ENCODE measurements around the gene PROM1.

Gene PROM1

GRCh38 chr4:16035843-16036242, 48.0 kb downstream of the PROM1 start:
- no peak for DNase-seq (ENCODE audit: low read depth)
- no peak for TF ChIP-seq CTCF (IDR thresholded peaks at IDR 0.05; ENCODE audit: control insufficient read depth, insufficient read depth, low read depth, low read length, missing control alignments)
- H3K4me3 ChIP-seq (ENCODE audit: control insufficient read depth, low read depth, low read length): no peak overlapping the region

DNA sequence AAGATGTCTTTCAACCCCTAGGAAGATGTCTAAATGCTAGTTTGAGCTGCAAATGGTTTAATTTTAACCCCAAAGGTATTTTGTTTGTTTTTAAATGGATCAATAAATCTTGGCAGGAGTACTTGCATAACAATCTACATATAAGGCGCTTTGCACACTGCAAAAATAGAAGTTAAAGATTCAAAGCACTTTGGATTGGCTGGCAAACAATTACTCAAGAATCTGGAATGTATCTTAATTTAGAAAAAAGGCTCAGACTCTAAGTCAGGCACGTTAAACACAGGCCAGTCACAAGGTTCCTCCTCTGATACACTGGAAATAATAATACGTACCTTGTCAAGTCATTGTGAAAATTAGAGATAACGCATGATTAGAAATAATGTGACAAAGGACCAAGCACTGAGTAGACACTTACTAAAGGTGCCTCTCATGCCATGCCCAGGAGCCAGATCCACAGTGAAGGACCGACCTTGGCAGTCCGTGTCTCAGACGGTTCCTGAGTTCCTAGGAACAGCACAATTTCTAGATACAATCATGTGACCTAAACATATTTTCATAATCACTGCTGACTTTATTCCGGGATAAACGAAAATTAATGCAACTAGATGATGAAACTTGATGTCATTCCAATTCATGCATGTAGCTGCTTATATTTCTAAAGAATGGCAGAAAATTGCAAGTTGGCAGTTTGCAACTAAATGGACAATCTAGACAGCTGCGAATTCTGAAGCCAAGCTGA, 49.6 kb downstream of the PROM1 start:
- no peak overlapping the region for H3K4me3 ChIP-seq (ENCODE audit: control insufficient read depth, low read depth, low read length)
- DNase-seq (ENCODE audit: low read depth): no peak
- TF ChIP-seq CTCF (IDR thresholded peaks at IDR 0.05; ENCODE audit: control insufficient read depth, insufficient read depth, low read depth, low read length, missing control alignments): no peak

- no peak for DNase-seq (ENCODE audit: low read depth)
- no peak for TF ChIP-seq CTCF (IDR thresholded peaks at IDR 0.05; ENCODE audit: control insufficient read depth, insufficient read depth, low read depth, low read length, missing control alignments)
- H3K4me3 ChIP-seq (ENCODE audit: control insufficient read depth, low read depth, low read length): no peak overlapping the region
These were observed 51.4 kb downstream of the PROM1 start for GRCh38 chr4:16032396-16032770.

DNA sequence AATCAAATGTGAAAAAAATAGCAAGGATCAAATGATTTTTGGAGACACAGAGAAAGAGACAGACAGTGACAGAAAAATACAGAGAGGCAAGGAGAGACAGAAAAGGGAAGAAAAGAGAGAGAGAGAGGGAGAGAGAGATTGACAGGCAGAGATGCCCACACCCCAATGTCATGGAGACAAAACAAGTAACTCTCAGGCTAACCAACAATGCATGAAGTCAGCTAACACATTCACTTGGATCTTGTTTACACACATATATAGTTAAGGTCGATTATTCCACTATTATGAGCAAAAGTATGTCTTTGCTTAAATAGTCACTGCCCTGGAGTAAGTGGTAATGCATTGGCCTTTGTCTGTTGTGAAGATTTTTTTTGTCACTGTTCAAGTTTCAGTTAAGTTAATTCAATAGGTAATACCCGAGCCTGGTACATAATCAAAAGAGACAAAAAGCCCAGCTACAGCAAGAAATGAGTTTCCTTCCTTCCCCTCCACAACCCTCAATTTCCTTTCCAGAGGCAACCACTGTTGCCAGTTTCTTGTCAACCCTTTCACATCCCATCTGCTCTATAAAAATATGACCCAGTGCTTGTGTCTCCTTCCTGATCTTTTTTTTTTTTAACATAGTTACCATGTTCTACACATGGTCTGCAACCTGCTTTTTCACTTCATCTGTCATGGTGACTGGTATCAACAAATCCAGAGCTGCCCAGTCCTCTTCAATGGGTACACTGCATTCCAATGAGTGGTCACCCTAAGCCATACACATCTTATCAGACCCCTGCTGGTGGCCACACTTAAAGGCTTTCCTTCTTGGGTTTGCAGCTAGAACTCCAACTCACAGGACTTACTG, 52.1 kb downstream of the PROM1 start:
- H3K4me3 ChIP-seq (ENCODE audit: control insufficient read depth, low read depth, low read length): no peak overlapping the region
- no peak for DNase-seq (ENCODE audit: low read depth)
- TF ChIP-seq CTCF (IDR thresholded peaks at IDR 0.05; ENCODE audit: control insufficient read depth, insufficient read depth, low read depth, low read length, missing control alignments): no peak

- TF ChIP-seq CTCF (IDR thresholded peaks at IDR 0.05; ENCODE audit: control insufficient read depth, insufficient read depth, low read depth, low read length, missing control alignments): no peak
- no peak overlapping the region for H3K4me3 ChIP-seq (ENCODE audit: control insufficient read depth, low read depth, low read length)
- DNase-seq (ENCODE audit: low read depth): no peak
These were observed 53.9 kb downstream of the PROM1 start for GRCh38 chr4:16029886-16030285.

- H3K4me3 ChIP-seq (ENCODE audit: control insufficient read depth, low read depth, low read length): no peak overlapping the region
- TF ChIP-seq CTCF (IDR thresholded peaks at IDR 0.05; ENCODE audit: control insufficient read depth, insufficient read depth, low read depth, low read length, missing control alignments): no peak
- peak; percentile 21 for DNase-seq (ENCODE audit: low read depth)
These were observed 54.6 kb downstream of the PROM1 start for GRCh38 chr4:16029262-16029661.
